HepG2 (cell line): Measurements from ENCODE around the gene CTSZ. TPM values are rescaled to one million over a fixed set of nuclear protein-coding genes. Genes with fewer than 3 reads are reported as not detected.

Source experiments
- HIC2 ChIP-seq: sonication (generic); formaldehyde crosslinking; IDR thresholded peaks from 2 replicates; pipeline ENCODE4 v1.9.0; 2022; ENCODE audit warnings: low read depth, missing genetic modification reagents
- MAFG ChIP-seq: sonication (generic); formaldehyde crosslinking; IDR thresholded peaks from 2 replicates; pipeline ENCODE4 v1.5.1; 2020; ENCODE audit warnings: mild to moderate bottlenecking, missing genetic modification reagents
- NCOA2 ChIP-seq: sonication (generic); formaldehyde crosslinking; IDR thresholded peaks from 2 replicates; pipeline ENCODE4 v1.8.0; 2022; ENCODE audit warnings: inconsistent platforms
- POGZ ChIP-seq: sonication (generic); formaldehyde crosslinking; IDR thresholded peaks from 2 replicates; pipeline ENCODE4 v1.4.0; 2020; ENCODE audit warnings: mild to moderate bottlenecking, missing genetic modification reagents
- SP4 ChIP-seq: sonication (generic); formaldehyde crosslinking; IDR thresholded peaks from 2 replicates; pipeline ENCODE4 v1.8.1; 2023; ENCODE audit warnings: mild to moderate bottlenecking, missing genetic modification reagents
- ZBED4 ChIP-seq: sonication (generic); formaldehyde crosslinking; IDR thresholded peaks from 2 replicates; pipeline ENCODE4 v1.4.0; 2020; ENCODE audit warnings: missing genetic modification reagents, borderline replicate concordance
- ZC3H13 ChIP-seq: sonication (generic); formaldehyde crosslinking; IDR thresholded peaks from 2 replicates; pipeline ENCODE4 v1.8.1; 2023; ENCODE audit warnings: mild to moderate bottlenecking, missing genetic modification reagents, moderate library complexity
- ZMYM4 ChIP-seq: sonication (generic); formaldehyde crosslinking; IDR thresholded peaks from 2 replicates; pipeline ENCODE4 v1.8.1; 2023; ENCODE audit warnings: mild to moderate bottlenecking, missing genetic modification reagents
- ZNF281 ChIP-seq: sonication (generic); formaldehyde crosslinking; IDR thresholded peaks from 2 replicates; pipeline ENCODE4 v1.4.0; 2020; ENCODE audit warnings: missing genetic modification reagents, borderline replicate concordance
- ZNF362 ChIP-seq: sonication (generic); formaldehyde crosslinking; IDR thresholded peaks from 2 replicates; pipeline ENCODE4 v1.4.0; 2020; ENCODE audit warnings: missing genetic modification reagents, mild to moderate bottlenecking, borderline replicate concordance
- ZNF576 ChIP-seq: sonication (generic); formaldehyde crosslinking; IDR thresholded peaks from 2 replicates; pipeline ENCODE4 v1.4.0; 2020; ENCODE audit warnings: mild to moderate bottlenecking, missing genetic modification reagents
- ZNF749 ChIP-seq: sonication (generic); formaldehyde crosslinking; IDR thresholded peaks from 2 replicates; pipeline ENCODE4 v1.8.0; 2022; ENCODE audit warnings: mild to moderate bottlenecking, missing genetic modification reagents, moderate library complexity, borderline replicate concordance
- polyA plus RNA-seq, 8 experiments: library from polyadenylated mRNA; depleted of rRNA in 3 of 8; stranded (reverse) in 7 of 8; unstranded in 1 of 8; fragments of >200 nt; fragmentation: Illumina TruSeq in 4 of 8; extraction: Trizol in 4 of 8; gene quantifications; 2 replicates each; pipeline versions ENCODE4 v1.2.1 to v1.2.3, GENCODE V29; 2011 to 2016; ENCODE audit warnings: low read depth in 4 of 8, missing spikeins in 1 of 8, mixed read lengths in 1 of 8; ENCODE audit not compliant: insufficient read depth in 1 of 8
- total RNA-seq, 5 experiments: library from RNA; depleted of rRNA; stranded (reverse); fragments of >200 nt; fragmentation: Illumina TruSeq; extraction: Trizol; gene quantifications; 2 replicates each; pipeline ENCODE4 v1.2.3, GENCODE V29; 2016; ENCODE audit warnings: low read depth in 1 of 5
- TF ChIP-seq, protein P1 (sequence below): IDR thresholded peaks from 2 replicates; pipeline ENCODE4 v1.6.1; 2012; ENCODE audit warnings: low read length, improper control_type of control experiment

Gene CTSZ
- total and polyA plus RNA-seq, 2 of the 13 experiments (the other 11 are each of a cell fraction or from before 2014, with no cell fraction given), result 0.33 TPM; not detected in 1

DNA sequence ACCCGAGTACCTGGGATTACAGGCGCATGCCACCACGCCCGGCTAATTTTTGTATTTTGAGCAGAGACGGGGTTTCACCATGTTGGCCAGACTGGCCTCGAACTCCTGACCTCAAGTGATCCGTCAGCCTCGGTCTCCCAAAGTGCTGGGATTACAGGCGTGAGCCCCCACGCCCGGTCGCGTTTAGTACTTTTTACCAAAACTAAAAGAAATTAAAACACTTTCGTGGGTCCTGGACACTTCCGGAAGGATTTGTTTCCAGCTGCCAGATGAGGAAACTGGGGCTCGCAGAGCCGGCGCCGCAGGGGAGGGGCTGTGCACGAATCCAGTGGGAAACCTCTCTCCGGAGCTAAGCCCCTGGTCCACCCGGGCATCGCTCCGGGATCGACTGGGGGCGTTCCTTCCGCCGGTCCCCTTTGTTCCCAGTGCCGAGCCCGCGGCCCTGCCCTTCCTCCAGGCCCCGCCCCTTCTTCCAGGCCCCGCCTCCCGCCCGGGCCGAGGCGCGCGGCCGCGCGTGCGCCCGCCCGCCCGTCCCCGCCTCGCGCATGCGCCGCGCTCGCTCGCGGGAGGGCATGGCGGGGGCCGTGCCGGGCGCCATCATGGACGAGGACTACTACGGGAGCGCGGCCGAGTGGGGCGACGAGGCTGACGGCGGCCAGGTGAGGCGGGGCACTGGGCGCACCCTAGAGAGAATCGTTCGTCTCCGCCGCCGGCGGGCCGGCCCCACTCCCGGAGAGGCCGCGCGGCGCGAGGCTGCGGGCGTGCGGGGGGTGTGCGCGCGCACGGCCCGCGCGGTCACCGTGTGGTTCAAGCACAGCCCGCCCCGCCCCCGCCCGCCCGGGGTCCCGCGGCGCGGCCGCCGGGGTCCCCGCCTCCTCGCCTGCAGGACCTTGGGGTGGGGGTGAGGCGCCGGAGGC lies 26.1 kb downstream of the CTSZ start, which contains the start of gene NELFCD (continued):
- no peak for TF ChIP-seq ZC3H13 (CRISPR knock-in tag)
- no peak for TF ChIP-seq MAFG
- TF ChIP-seq ZBED4, result no peak; the same call in 1 of the 2 replicates
- TF ChIP-seq ZNF576, result no peak
- peak; percentile 31 for TF ChIP-seq ZMYM4 (CRISPR knock-in tag)
- no peak for TF ChIP-seq ZNF749 (CRISPR knock-in tag)
- TF ChIP-seq SP4 (CRISPR knock-in tag), result peak; percentile 87
- TF ChIP-seq, protein P1, sequence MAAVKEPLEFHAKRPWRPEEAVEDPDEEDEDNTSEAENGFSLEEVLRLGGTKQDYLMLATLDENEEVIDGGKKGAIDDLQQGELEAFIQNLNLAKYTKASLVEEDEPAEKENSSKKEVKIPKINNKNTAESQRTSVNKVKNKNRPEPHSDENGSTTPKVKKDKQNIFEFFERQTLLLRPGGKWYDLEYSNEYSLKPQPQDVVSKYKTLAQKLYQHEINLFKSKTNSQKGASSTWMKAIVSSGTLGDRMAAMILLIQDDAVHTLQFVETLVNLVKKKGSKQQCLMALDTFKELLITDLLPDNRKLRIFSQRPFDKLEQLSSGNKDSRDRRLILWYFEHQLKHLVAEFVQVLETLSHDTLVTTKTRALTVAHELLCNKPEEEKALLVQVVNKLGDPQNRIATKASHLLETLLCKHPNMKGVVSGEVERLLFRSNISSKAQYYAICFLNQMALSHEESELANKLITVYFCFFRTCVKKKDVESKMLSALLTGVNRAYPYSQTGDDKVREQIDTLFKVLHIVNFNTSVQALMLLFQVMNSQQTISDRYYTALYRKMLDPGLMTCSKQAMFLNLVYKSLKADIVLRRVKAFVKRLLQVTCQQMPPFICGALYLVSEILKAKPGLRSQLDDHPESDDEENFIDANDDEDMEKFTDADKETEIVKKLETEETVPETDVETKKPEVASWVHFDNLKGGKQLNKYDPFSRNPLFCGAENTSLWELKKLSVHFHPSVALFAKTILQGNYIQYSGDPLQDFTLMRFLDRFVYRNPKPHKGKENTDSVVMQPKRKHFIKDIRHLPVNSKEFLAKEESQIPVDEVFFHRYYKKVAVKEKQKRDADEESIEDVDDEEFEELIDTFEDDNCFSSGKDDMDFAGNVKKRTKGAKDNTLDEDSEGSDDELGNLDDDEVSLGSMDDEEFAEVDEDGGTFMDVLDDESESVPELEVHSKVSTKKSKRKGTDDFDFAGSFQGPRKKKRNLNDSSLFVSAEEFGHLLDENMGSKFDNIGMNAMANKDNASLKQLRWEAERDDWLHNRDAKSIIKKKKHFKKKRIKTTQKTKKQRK, result no peak
- no peak for TF ChIP-seq HIC2 (CRISPR knock-in tag)
- peak; percentile 52; the same call in 1 of the 2 replicates for TF ChIP-seq ZNF281 (CRISPR knock-in tag)
- TF ChIP-seq POGZ (CRISPR knock-in tag), result peak; percentile 85
- peak; percentile 37; the same call in 1 of the 2 replicates for TF ChIP-seq ZNF362 (CRISPR knock-in tag)
- peak; percentile 41; the same call in 1 of the 2 replicates for TF ChIP-seq NCOA2
